DOHH2 (cell line): Measurements from ENCODE around the gene ZBTB4.

ENCODE experiments used
- CTCF ChIP-seq: fragments of 200-600 bp; sonication (generic); IDR thresholded peaks from one replicate; pipeline ENCODE4 v1.5.1; 2014; ENCODE audit warnings: antibody characterized with exemption, mild to moderate bottlenecking, low read depth, low read length; ENCODE audit not compliant: poor library complexity, severe bottlenecking
- EZH2phosphoT487 ChIP-seq: fragments of 200-600 bp; sonication (generic); IDR thresholded peaks from 2 replicates; pipeline ENCODE4 v1.6.1; 2017; ENCODE audit warnings: borderline replicate concordance, mild to moderate bottlenecking, antibody characterized with exemption, low read length, moderate library complexity, mixed read lengths

- TF ChIP-seq CTCF, result no peak
- no peak for TF ChIP-seq EZH2phosphoT487
Measured at GRCh38 chr17:7499161-7499560, 19.7 kb upstream of the ZBTB4 start.
